HG03060 (cell line): ENCODE measurements around the gene ARHGEF1.

Experiments used
- ATAC-seq: cut with Tn5 transposase; IDR thresholded peaks from one replicate; pipeline ENCODE4 v1.9.1; 2021; ENCODE audit warnings: low read depth, moderate number of reproducible peaks; ENCODE audit not compliant: unreplicated experiment

ARHGEF1 gene

GRCh38 chr19:41879080-41879479 lies 3.9 kb upstream of the ARHGEF1 start:
- no peak for ATAC-seq

GRCh38 chr19:41879670-41880328 lies 3.2 kb upstream of the ARHGEF1 start:
- ATAC-seq = no peak

- no peak for ATAC-seq
These were observed 2.7 kb upstream of the ARHGEF1 start for GRCh38 chr19:41880329-41880708.

- no peak for ATAC-seq
These were observed 458 bp downstream of the ARHGEF1 start for GRCh38 chr19:41883463-41883820.

- peak; percentile 59 for ATAC-seq
These were observed 1.1 kb downstream of the ARHGEF1 start for GRCh38 chr19:41883821-41884733.

- ATAC-seq = no peak
These were observed 4.1 kb downstream of the ARHGEF1 start for GRCh38 chr19:41886761-41887710.

- ATAC-seq = no peak
These were observed 4.9 kb downstream of the ARHGEF1 start for GRCh38 chr19:41887711-41888382.

GRCh38 chr19:41888926-41889325 lies 5.9 kb downstream of the ARHGEF1 start:
- ATAC-seq = no peak

- no peak for ATAC-seq
These were observed 6.9 kb downstream of the ARHGEF1 start for GRCh38 chr19:41889896-41890295.

GRCh38 chr19:41890936-41891335 lies 8.0 kb downstream of the ARHGEF1 start:
- no peak for ATAC-seq

GRCh38 chr19:41892173-41892902 lies 9.4 kb downstream of the ARHGEF1 start:
- no peak for ATAC-seq

GRCh38 chr19:41893899-41894298 lies 10.9 kb downstream of the ARHGEF1 start:
- ATAC-seq = no peak

GRCh38 chr19:41894350-41894749 lies 11.4 kb downstream of the ARHGEF1 start:
- ATAC-seq = no peak

GRCh38 chr19:41895745-41896580 lies 13.0 kb downstream of the ARHGEF1 start:
- ATAC-seq = no peak

GRCh38 chr19:41896581-41896942 lies 13.6 kb downstream of the ARHGEF1 start:
- no peak for ATAC-seq

- no peak for ATAC-seq
These were observed 14.2 kb downstream of the ARHGEF1 start for GRCh38 chr19:41897181-41897580.

GRCh38 chr19:41897820-41898219 lies 14.8 kb downstream of the ARHGEF1 start:
- ATAC-seq = no peak

- ATAC-seq = no peak
These were observed 15.3 kb downstream of the ARHGEF1 start for GRCh38 chr19:41898235-41898634.
